OCI-LY3 (cell line): ENCODE data around the gene SOWAHC.

Source experiments
- EZH2phosphoT487 ChIP-seq: fragments of 200-600 bp; shearing (Covaris generic); IDR thresholded peaks from 2 replicates; pipeline ENCODE4 v1.6.1; 2018; ENCODE audit warnings: antibody characterized with exemption, mixed run types, low read depth
- TF ChIP-seq, protein P1 (sequence below): fragments of 200-600, 300-600 bp; sonication (generic); IDR thresholded peaks from 2 replicates; pipeline ENCODE4 v1.5.1; 2014; ENCODE audit warnings: antibody characterized with exemption, low read length, low read depth

DNA sequence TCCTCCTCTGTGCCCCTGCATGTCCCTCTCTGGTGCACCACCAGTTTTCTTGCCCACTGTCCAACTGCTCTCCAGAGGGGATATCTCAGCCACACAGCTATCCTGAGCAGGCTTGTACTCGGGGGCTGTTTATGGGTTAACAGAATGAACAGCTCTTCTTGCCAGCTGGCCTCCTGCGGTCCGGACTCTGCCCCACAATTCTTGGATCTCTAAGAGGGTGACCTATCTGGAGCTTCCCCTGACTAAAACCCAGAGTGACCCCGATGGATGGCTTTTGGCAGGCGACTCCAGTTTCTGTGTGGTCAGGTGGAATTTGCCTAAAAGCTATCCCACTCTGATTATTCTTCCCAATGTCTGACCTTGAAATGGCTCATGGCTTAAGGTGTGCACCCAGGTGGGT is 9.1 kb downstream of the SOWAHC start:
- no peak for TF ChIP-seq EZH2phosphoT487
- TF ChIP-seq, protein P1, sequence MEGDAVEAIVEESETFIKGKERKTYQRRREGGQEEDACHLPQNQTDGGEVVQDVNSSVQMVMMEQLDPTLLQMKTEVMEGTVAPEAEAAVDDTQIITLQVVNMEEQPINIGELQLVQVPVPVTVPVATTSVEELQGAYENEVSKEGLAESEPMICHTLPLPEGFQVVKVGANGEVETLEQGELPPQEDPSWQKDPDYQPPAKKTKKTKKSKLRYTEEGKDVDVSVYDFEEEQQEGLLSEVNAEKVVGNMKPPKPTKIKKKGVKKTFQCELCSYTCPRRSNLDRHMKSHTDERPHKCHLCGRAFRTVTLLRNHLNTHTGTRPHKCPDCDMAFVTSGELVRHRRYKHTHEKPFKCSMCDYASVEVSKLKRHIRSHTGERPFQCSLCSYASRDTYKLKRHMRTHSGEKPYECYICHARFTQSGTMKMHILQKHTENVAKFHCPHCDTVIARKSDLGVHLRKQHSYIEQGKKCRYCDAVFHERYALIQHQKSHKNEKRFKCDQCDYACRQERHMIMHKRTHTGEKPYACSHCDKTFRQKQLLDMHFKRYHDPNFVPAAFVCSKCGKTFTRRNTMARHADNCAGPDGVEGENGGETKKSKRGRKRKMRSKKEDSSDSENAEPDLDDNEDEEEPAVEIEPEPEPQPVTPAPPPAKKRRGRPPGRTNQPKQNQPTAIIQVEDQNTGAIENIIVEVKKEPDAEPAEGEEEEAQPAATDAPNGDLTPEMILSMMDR = no peak
